GM20000 (cell line): ENCODE measurements around the gene NAT8.
"Not testable (repeated sequence)": the region's sequence is repeated elsewhere in the genome, so short reads cannot be mapped to it uniquely, and the experiment has no call there.

Experiments
- DNase-seq: peaks from one replicate; pipeline ENCODE4 v3.0.0; 2012; ENCODE audit warnings: low spot score
- TF ChIP-seq, protein P1 (sequence below): IDR thresholded peaks from 2 replicates; pipeline ENCODE4 v1.5.1; 2012; ENCODE audit warnings: mild to moderate bottlenecking, control low read depth; ENCODE audit errors: extremely low read depth, missing control alignments

NAT8 gene

GRCh38 chr2:73626237-73626636, 16.0 kb downstream of the NAT8 start:
- not testable (repeated sequence) for DNase-seq

- DNase-seq = not testable (repeated sequence)
These were observed 17.6 kb downstream of the NAT8 start for GRCh38 chr2:73624625-73625024.

GRCh38 chr2:73624036-73624435, 18.2 kb downstream of the NAT8 start:
- DNase-seq = not testable (repeated sequence)

DNA sequence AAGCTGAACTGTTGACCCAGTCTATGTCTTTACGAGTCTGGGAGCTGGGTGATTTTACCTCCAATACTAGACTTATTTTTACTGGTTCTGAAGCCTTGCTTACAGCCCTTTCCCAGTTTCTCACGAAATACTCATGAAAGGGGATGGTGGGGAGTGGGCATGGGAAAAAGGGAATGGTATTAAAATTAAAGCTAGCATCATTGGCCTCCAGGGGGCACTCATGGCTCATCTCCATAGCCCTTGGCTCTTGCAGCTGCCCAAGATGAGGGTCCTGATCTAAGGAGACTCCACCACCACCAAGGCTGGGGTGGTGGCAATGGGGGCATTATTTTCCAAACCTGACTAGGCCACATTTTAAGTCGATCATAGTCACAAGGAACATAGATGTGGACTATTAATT, 22.3 kb downstream of the NAT8 start:
- not testable (repeated sequence) for DNase-seq

- TF ChIP-seq, protein P1, sequence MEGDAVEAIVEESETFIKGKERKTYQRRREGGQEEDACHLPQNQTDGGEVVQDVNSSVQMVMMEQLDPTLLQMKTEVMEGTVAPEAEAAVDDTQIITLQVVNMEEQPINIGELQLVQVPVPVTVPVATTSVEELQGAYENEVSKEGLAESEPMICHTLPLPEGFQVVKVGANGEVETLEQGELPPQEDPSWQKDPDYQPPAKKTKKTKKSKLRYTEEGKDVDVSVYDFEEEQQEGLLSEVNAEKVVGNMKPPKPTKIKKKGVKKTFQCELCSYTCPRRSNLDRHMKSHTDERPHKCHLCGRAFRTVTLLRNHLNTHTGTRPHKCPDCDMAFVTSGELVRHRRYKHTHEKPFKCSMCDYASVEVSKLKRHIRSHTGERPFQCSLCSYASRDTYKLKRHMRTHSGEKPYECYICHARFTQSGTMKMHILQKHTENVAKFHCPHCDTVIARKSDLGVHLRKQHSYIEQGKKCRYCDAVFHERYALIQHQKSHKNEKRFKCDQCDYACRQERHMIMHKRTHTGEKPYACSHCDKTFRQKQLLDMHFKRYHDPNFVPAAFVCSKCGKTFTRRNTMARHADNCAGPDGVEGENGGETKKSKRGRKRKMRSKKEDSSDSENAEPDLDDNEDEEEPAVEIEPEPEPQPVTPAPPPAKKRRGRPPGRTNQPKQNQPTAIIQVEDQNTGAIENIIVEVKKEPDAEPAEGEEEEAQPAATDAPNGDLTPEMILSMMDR = no peak
- no peak for DNase-seq
These were observed 27.2 kb downstream of the NAT8 start for GRCh38 chr2:73614997-73615396.

DNA sequence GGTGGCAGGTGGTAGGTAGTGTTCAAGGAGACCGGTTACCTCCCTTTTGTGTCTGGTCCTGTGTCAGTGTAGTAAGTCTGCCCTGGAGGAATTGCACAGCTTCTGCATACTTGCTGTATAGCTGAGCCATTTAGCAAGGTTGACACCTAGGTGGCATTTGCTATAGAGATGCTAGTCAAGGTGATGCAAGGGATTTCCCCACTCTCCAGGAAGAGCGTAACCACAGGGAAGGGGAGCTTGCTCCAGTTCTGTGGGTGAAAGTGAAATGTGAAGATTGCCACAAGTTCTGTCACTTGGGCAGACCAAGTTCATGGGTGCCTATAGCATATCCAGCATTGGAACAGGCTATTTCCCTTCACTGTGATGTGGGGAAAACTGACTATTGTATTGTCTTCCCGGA, 28.1 kb downstream of the NAT8 start:
- TF ChIP-seq, protein P1 = no peak
- no peak for DNase-seq

GRCh38 chr2:73611867-73612266, 30.4 kb downstream of the NAT8 start:
- TF ChIP-seq, protein P1 = no peak
- DNase-seq = no peak

GRCh38 chr2:73611193-73611592, 31.0 kb downstream of the NAT8 start:
- TF ChIP-seq, protein P1 = no peak
- no peak for DNase-seq

DNA sequence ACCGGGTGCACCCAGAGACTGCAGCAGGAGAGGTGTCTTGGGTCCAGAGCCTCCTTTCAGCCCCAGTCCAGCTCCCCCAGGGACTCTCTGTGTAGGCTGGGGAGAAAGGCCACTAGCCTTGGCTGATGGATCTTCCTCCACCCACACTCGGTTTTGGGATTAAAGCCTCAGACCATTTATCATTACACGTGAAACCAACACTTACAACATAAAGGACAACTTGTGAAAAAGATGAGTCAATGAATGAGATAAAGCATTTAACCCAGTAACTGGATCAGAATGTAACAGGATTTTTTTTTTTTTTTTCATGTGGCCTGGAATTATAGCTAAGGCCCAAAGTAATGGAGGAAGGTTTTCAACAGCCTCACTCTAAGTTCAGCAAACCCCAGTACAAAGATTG, 32.1 kb downstream of the NAT8 start:
- TF ChIP-seq, protein P1 = no peak
- no peak for DNase-seq

DNA sequence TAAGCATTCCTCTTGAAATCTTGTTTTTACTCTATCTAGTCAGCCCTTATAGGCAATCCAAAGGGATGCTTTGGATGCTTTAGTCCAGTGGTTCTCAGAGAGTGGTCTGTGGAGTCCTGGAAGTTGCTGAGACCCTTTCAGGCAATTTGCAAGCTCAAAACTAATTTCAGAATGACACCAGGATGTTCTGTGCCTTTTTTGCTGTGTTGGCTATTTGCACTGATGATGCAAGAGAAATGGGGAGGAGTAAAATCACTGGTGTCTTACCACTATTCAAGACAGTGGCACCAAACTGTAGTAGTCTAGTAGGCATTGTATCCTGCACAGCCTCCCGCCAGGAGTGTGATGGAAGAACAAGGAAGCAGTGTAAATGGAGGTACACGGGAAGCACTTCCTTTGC, 37.6 kb downstream of the NAT8 start:
- DNase-seq = not testable (repeated sequence)

- not testable (repeated sequence) for DNase-seq
These were observed 39.1 kb downstream of the NAT8 start for GRCh38 chr2:73603099-73603588.
